HUES48 (cell line): ENCODE results near the gene ACTL10.
A peak's percentile ranks its signal among the peaks of the same experiment; 100 is the strongest.

ENCODE experiments used
- H3K27ac ChIP-seq: one replicate; pipeline ENCODE4 v1.7.0; 2013; ENCODE audit warnings: low read depth, low read length, inconsistent platforms
- H3K27me3 ChIP-seq: 2 replicates; pipeline ENCODE4 v1.6.1; 2013; ENCODE audit warnings: mild to moderate bottlenecking, low read length; ENCODE audit not compliant: control insufficient read depth, insufficient read depth
- H3K36me3 ChIP-seq: 2 replicates; pipeline ENCODE4 v1.6.1; 2013; ENCODE audit warnings: low read length; ENCODE audit not compliant: control insufficient read depth, insufficient read depth
- H3K4me1 ChIP-seq: 2 replicates; pipeline ENCODE4 v1.6.1; 2013; ENCODE audit warnings: mild to moderate bottlenecking, low read length; ENCODE audit not compliant: control insufficient read depth, insufficient read depth
- H3K4me3 ChIP-seq: 2 replicates; pipeline ENCODE4 v1.5.1; 2013; ENCODE audit warnings: mild to moderate bottlenecking, low read depth, low read length
- H3K9ac ChIP-seq: 2 replicates; pipeline ENCODE4 v1.6.1; 2013; ENCODE audit warnings: mild to moderate bottlenecking, low read depth, low read length, moderate library complexity
- H3K9me3 ChIP-seq: 2 replicates; pipeline ENCODE4 v1.6.1; 2013; ENCODE audit warnings: low read length; ENCODE audit not compliant: control insufficient read depth, insufficient read depth

Gene ACTL10

GRCh38 chr20:33664085-33664761, 2.5 kb upstream of the ACTL10 start:
- peaks cover 23% of the 10 kb centered on the region for H3K4me1 ChIP-seq
- H3K36me3 ChIP-seq: peaks cover 13% of the 10 kb centered on the region
- no peaks in the 10 kb centered on the region for H3K9me3 ChIP-seq
- peak overlapping the region; percentile 81 for H3K27ac ChIP-seq
- H3K27me3 ChIP-seq: peaks cover 7% of the 10 kb centered on the region
- peak overlapping the region; percentile 93 for H3K4me3 ChIP-seq
- peak overlapping the region; percentile 68 for H3K9ac ChIP-seq

- Histone ChIP-seq H3K27me3 (peaks cover 7% of the 10 kb centered on the region), H3K4me1 (peaks cover 23% of the 10 kb centered on the region), H3K9me3 (no peaks in the 10 kb centered on the region), H3K36me3 (peaks cover 16% of the 10 kb centered on the region), H3K9ac (no peak overlapping the region), H3K27ac (no peak overlapping the region), H3K4me3 (no peak overlapping the region)
Observed at GRCh38 chr20:33664762-33665144, 2.0 kb upstream of the ACTL10 start.

GRCh38 chr20:33667245-33667675, 517 bp downstream of the ACTL10 start:
- H3K9ac ChIP-seq: no peak overlapping the region; the same call in 1 of the 2 replicates
- peaks cover 35% of the 10 kb centered on the region for H3K36me3 ChIP-seq
- H3K27me3 ChIP-seq: peaks cover 7% of the 10 kb centered on the region
- peak overlapping the region; percentile 22 for H3K27ac ChIP-seq
- peak overlapping the region; percentile 62 for H3K4me3 ChIP-seq
- peaks cover 23% of the 10 kb centered on the region for H3K4me1 ChIP-seq
- no peaks in the 10 kb centered on the region for H3K9me3 ChIP-seq

GRCh38 chr20:33667676-33668465, 1.1 kb downstream of the ACTL10 start:
- no peaks in the 10 kb centered on the region for H3K9me3 ChIP-seq
- H3K9ac ChIP-seq: no peak overlapping the region
- H3K4me1 ChIP-seq: peaks cover 21% of the 10 kb centered on the region
- no peak overlapping the region for H3K27ac ChIP-seq
- peak overlapping the region; percentile 62 for H3K4me3 ChIP-seq
- H3K36me3 ChIP-seq: peaks cover 35% of the 10 kb centered on the region
- peaks cover 7% of the 10 kb centered on the region for H3K27me3 ChIP-seq

GRCh38 chr20:33668466-33669155, 1.9 kb downstream of the ACTL10 start:
- Histone ChIP-seq H3K4me1 (peaks cover 26% of the 10 kb centered on the region), H3K4me3 (no peak overlapping the region), H3K9ac (no peak overlapping the region), H3K9me3 (no peaks in the 10 kb centered on the region), H3K27me3 (peaks cover 7% of the 10 kb centered on the region), H3K36me3 (peaks cover 35% of the 10 kb centered on the region), H3K27ac (no peak overlapping the region)

GRCh38 chr20:33669224-33669623, 2.5 kb downstream of the ACTL10 start:
- Histone ChIP-seq H3K4me1 (peaks cover 20% of the 10 kb centered on the region), H3K36me3 (peaks cover 35% of the 10 kb centered on the region), H3K27me3 (peaks cover 7% of the 10 kb centered on the region), H3K27ac (no peak overlapping the region), H3K4me3 (no peak overlapping the region), H3K9me3 (no peaks in the 10 kb centered on the region), H3K9ac (no peak overlapping the region)

GRCh38 chr20:33669873-33670640, 3.3 kb downstream of the ACTL10 start:
- Histone ChIP-seq H3K27ac (no peak overlapping the region), H3K4me1 (peaks cover 18% of the 10 kb centered on the region), H3K27me3 (peaks cover 7% of the 10 kb centered on the region), H3K4me3 (no peak overlapping the region), H3K36me3 (peaks cover 35% of the 10 kb centered on the region), H3K9ac (no peak overlapping the region), H3K9me3 (no peaks in the 10 kb centered on the region)

- Histone ChIP-seq H3K9me3 (no peaks in the 10 kb centered on the region), H3K27ac (no peak overlapping the region), H3K4me3 (no peak overlapping the region), H3K27me3 (peaks cover 7% of the 10 kb centered on the region), H3K4me1 (peaks cover 25% of the 10 kb centered on the region), H3K9ac (no peak overlapping the region), H3K36me3 (peaks cover 37% of the 10 kb centered on the region)
Observed at GRCh38 chr20:33670715-33671499, 4.2 kb downstream of the ACTL10 start.

- Histone ChIP-seq H3K4me1 (peaks cover 19% of the 10 kb centered on the region), H3K9ac (no peak overlapping the region), H3K9me3 (no peaks in the 10 kb centered on the region), H3K27me3 (peaks cover 7% of the 10 kb centered on the region), H3K4me3 (no peak overlapping the region), H3K36me3 (peaks cover 45% of the 10 kb centered on the region), H3K27ac (no peak overlapping the region)
Observed at GRCh38 chr20:33671573-33672288, 5.0 kb downstream of the ACTL10 start.
